IMR-90 (cell line): ENCODE measurements around the gene RALGPS1.

Experiments used
- BHLHE40 ChIP-seq: fragments of 150-350 bp; IDR thresholded peaks from 2 replicates; pipeline ENCODE4 v1.6.1; 2016; ENCODE audit warnings: mild to moderate bottlenecking, low read depth, low read length
- CHD1 ChIP-seq: IDR thresholded peaks from 2 replicates; pipeline ENCODE4 v1.6.1; 2012; ENCODE audit warnings: low read depth, low read length, improper control_type of control experiment
- CTCF ChIP-seq: conservative IDR thresholded peaks from 2 replicates; pipeline ENCODE4 v1.5.1; 2012; ENCODE audit warnings: mild to moderate bottlenecking, low read depth, low read length, improper control_type of control experiment
- MAFK ChIP-seq: IDR thresholded peaks from 2 replicates; pipeline ENCODE4 v1.6.1; 2012; ENCODE audit warnings: low read depth, low read length, improper control_type of control experiment
- MXI1 ChIP-seq: IDR thresholded peaks from 2 replicates; pipeline ENCODE4 v1.6.1; 2012; ENCODE audit warnings: low read depth, mild to moderate bottlenecking, low read length, moderate library complexity, borderline replicate concordance
- POLR2A ChIP-seq: IDR thresholded peaks from 2 replicates; pipeline ENCODE4 v1.6.1; 2012; ENCODE audit warnings: mild to moderate bottlenecking, low read depth, low read length
- SMC3 ChIP-seq: fragments of 150-350 bp; IDR thresholded peaks from 2 replicates; pipeline ENCODE4 v1.6.1; 2016; ENCODE audit warnings: low read depth, mild to moderate bottlenecking, antibody characterized with exemption, low read length, moderate library complexity

- TF ChIP-seq CHD1 (no peak), BHLHE40 (no peak), POLR2A (no peak), MAFK (no peak), MXI1 (no peak), SMC3 (no peak), CTCF (no peak)
These were observed 31.1 kb downstream of the RALGPS1 start for GRCh38 chr9:126945682-126946081.
